Urothelium cell line (cell line): ENCODE data around the gene SKIC8.
"Not testable (repeated sequence)": the region's sequence is repeated elsewhere in the genome, so short reads cannot be mapped to it uniquely, and the experiment has no call there.

Experiments used
- DNase-seq: peaks from one replicate; pipeline ENCODE4 v3.0.0; 2011; ENCODE audit warnings: low spot score, mixed read lengths
- FAIRE-seq: peaks from 2 replicates; lab custom pipeline; 2011; peaks lifted over from hg19 to GRCh38; lab: Jason Lieb, UNC

Gene SKIC8

DNA sequence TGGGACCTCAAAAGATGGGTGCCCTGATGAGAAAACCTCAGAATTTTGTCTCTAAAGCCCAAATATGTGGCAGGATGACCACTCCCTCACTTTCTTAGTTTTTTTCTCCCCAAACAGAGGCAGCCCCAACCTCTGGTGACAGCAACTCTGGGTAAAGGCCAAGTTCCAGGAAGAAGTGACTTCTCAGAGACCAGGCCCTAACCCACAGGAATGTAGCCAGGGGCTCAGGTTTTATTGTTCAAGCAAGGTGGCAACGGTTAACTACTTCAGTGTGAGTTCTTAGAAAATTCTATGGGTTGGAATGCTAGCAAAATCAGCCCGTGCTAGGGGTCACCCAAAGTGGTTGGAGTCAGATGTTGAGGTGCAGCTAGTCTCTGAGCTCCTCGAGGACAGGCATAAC is 40.2 kb downstream of the SKIC8 start:
- DNase-seq = peak; percentile 73
- no peak for FAIRE-seq

GRCh38 chr15:78257681-78258080 is 41.7 kb downstream of the SKIC8 start:
- FAIRE-seq = no peak
- DNase-seq = no peak

DNA sequence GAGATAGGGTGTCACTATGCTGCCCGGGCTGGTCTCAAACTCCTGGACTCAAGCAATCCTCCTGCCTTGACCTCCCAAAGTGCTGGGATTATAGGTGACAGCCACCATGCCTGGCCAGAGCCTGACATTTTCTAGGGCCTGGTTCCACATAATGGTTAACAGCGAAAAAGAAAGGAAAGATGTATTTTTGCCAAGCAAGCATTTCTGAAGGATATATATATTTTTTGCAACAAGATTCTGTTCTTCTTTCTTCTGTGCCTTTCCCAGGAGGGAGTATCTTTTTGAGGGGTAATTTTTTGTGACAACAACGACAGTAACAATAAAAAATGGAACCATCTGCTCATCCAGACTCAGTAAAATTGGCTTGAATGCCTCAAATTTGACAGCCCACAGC is 43.4 kb downstream of the SKIC8 start:
- no peak for DNase-seq
- no peak for FAIRE-seq

DNA sequence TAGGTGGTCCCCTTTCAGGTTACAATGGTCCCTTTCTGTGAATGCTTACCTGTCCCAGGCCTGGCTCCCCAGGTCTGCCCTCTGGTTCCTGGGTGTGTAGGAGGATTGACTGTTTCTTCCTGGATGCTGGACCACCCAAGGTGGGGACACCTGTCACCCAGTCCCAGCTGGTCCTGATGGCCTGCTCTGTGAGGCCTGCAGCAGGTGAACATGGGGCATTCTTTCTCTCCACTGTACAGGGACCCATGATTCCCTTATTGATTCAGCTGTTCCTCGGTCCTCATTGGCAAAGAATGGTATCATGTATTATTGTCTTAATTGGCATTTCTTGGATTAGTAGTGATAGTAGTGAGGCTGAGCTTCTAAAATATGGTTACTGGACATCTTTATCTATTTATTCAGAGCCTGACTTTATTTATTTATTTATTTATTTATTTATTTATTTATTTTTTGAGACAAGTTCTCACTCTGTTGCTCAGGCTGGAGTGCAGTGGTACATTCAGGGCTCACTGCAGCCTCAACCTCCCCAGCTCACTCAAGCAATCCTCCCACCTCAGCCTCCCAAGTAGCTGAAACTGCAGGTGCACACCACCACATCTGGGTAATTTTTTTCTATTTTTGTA is 43.9 kb downstream of the SKIC8 start:
- FAIRE-seq (no peak), DNase-seq (no peak)

DNA sequence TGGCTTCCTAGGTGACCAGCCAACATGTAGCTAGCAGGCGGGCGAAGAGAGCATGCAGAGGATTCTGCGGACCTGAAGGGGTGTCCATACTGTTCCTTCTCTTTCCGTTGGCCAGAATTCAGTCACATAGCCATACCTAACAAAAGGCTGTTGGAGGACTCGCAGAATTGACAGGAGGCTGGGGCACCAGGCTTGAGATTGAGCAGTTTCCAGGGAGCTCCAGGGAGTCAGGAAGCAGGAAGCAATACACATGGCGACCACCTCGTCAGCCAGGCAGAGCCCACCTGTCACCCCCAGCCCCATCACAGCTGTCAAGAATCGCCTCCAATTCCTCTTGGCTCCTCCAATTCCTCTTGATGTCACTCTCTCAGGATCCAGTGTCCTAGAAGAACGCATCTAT is 48.3 kb downstream of the SKIC8 start:
- FAIRE-seq (no peak), DNase-seq (no peak)

DNA sequence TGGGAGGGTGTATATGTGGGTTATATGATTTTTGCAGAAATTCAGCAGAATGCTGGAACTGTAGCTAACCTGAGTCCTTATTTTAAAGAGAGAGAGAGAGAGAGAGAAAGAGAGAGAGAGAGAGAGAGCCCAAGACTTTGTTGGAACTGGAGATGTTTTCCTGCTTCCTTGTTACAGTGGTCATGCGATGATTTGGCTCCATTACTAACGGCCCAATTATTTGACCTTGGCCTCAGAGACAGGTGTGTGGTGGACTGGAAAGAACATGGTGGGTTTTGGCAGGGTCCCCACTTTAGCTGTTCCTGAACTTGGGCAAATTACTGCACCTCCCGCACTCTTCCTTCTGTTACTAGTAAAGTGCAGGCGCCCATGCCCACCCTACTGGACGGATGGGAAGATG is 50.3 kb downstream of the SKIC8 start:
- FAIRE-seq (no peak), DNase-seq (no peak)

DNA sequence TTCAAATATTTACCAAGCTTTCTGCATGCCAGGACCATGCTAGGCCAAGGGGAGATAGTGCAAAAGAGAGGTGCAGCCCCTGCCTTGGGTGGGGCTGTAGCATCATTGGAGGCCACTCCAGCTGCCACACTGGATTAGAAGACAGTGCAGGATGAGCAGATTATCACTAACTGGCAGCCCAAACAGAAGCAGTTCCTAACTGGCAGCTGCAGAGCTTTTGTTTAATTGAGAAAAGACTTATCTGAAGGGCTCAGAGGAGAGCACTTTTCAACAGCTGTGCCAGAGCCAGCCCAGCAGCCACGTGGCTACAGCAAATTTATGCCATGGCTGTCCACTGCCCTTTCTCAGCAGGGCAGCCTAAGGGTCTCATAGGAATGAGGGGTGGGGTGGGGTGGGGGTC is 51.5 kb downstream of the SKIC8 start:
- no peak for DNase-seq
- no peak for FAIRE-seq

DNA sequence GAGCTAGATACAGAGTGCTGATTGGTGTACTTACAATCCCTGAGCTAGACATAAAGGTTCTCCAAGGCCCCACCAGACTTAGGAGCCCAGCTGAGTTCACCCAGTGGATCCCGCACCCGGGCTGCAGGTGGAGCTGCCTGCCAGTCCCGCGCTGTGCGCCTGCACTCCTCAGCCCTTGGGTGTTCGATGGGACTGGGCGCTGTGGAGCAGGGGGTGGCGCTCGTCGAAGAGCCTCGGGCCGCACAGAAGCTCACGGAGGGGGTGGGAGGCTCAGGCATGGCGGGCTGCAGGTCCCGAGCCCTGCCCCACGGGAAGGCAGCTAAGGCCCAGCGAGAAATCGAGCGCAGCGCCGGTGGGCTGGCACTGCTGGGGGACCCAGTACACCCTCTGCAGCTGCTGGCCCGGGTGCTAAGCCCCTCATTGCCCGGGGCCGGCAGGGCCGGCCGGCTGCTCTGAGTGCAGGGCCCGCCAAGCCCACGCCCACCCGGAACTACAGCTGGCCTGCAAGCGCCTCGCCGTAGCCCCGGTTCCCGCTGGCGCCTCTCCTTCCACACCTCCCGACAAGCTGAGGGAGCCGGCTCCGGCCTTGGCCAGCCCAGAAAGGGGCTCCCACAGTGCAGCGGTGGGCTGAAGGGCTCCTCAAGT is 53.3 kb downstream of the SKIC8 start:
- not testable (repeated sequence) for DNase-seq, FAIRE-seq

DNA sequence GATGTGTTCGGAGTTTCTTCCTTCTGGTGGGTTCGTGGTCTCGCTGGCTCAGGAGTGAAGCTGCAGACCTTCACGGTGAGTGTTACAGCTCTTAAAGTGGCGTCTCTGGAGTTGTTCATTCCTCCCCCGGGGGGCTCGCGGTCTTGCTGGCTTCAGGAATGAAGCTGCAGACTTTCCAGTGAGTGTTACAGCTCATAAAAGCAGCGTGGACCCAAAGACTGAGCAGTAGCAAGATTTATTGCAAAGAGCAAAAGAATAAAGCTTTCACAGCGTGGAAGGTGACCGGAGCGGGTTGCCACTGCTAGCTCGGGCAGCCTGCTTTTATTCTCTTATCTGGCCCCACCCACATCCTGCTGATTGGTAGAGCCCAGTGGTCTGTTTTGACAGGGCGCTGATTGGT is 54.0 kb downstream of the SKIC8 start:
- not testable (repeated sequence) for DNase-seq, FAIRE-seq

GRCh38 chr15:78244893-78245292 is 54.5 kb downstream of the SKIC8 start:
- no peak for DNase-seq

DNA sequence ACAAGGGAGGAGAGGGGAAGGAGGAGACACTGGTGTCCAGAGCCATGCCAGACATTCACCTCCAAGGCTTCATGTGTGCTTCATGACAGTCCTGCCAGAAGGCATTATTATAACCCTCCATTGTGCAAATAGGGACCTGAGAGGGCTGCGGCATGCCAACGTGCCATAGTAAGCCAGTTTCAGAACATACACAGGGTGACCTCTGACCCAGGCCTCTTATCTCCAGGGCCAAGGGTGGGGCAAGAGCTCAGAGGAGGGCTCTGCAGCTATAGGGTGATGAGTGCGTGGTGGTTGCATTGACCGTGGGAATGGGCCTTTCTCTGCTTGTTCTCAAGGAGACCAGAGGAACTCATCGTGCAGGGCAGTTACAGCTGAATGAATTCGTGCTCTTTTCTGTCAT is 55.3 kb downstream of the SKIC8 start:
- no peak for FAIRE-seq
- no peak for DNase-seq

More at GRCh38 chr15:78244893-78245292, 54.5 kb downstream of the SKIC8 start:
- no peak for FAIRE-seq

DNA sequence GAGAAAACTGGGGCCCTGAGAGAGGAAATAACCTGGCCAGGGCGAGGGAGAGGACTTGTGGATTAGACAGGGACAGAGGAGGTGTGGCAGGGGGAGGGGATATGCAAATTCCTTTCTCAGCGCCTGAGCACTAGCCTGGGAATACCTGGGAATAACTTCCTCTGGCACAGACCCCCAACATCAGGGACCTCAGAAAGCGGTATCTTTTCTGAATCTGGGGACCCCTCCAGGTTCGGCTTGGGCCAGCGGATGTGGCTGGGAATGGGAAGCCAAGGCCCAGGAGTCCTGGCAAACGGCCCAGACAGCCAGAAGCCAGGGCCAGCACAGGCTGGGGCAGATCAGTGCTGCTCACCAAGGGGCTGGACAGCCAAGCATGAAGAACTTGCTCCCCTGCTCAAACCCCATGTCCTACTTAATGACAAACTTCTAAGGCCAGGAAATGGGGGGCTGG is 55.9 kb downstream of the SKIC8 start:
- no peak for DNase-seq

DNA sequence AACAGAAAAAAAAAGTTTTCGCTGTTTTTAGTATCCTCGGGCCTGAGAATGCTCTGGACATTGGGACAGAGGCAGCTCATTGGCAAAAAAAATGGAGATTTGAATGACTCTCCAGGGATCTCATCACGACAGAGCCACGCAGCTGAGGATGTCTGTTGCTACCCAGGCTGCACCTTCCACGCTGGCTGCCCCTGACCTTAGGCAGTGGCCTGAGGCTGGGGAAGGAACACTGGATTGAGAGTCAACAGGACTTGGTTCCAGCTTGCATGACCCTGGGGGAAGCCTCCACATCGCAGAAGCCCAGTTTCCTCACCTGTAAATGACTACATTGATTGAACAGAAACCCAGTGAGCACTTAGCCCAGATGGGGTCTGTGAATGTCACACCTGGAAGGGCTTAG is 56.4 kb downstream of the SKIC8 start:
- FAIRE-seq = no peak

More for the DNA sequence above, 55.9 kb downstream of the SKIC8 start:
- no peak for FAIRE-seq

DNA sequence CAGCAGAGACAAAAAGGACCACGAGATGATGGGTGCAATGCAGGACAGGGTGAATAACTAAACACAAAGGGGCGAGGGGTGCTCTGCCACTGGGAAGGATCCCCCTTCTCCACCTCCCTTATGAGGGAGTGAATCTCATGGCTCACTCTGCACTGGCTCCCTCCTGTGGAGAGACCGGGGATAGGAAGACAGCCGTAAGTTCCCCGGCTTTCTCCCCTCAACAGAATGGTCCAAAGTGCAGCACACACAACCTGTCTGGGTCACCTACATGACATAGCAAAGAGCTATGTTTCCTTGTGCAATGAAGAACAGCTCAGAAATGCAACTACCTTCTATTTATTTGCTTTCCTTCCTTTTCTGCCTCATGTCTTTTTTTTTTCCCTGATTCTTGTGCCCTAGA is 57.3 kb downstream of the SKIC8 start:
- DNase-seq (no peak), FAIRE-seq (no peak)

More for the DNA sequence above, 56.4 kb downstream of the SKIC8 start:
- no peak for DNase-seq

DNA sequence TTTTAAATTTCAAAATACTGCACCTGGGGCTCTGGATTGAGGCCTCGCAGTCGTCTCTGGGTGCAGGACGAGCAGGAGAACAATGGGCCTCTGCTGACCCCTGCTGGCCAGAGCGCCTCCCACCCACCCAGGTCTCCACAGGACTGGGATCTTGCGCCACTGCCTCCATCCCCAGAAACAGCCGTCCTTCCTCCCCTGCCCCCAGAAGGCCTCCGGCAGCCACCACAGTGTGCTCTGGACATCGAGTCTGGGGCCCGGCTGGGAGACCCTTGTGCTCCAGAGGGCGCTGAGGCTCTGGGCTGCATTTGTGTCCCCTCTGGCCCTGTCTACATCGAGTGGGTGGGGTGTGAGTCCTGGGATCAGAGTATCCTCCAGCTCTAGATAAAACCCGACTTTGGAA is 58.4 kb downstream of the SKIC8 start:
- DNase-seq (peak; percentile 89), FAIRE-seq (no peak)

DNA sequence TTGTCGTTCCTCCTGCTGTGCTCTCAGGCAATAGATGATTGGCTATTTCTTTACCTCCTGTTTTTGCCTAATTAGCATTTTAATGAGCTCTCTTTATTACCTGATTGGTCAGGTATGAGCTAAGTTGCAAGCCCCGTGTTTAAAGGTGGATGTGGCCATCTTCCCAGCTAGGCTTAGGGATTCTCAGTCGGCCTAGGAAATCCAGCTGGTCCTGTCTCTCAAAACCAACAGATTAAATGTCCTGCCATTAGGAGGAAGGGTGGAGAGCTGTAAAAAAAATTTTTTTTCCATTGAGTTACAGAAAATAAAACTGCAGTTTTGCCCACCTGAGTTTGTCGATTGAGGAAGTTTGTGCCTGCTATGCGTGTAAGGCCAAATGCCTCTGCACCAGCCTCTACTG is 59.6 kb downstream of the SKIC8 start:
- DNase-seq (no peak), FAIRE-seq (no peak)

- FAIRE-seq = no peak
- DNase-seq = no peak
Observed at GRCh38 chr15:78237146-78237545, 62.3 kb downstream of the SKIC8 start.

DNA sequence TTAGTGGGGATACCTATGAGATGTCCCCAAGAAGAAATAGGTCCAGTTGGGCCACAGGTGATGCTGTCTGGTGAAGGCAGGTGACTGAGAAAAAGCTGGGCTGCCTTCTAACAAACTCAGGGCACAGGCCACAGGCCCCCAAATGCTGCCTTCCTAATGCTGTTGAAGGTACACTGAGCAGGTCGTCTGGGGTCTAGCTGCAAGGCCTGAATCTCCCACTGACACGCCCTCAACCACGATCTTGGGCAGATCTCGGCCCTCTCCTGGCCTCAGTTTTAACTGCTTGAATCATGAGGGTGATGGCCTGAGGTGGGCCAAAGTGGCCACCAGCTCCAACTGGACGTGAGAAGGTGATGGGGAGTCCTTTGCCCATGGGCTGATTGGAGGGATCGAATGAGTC is 62.9 kb downstream of the SKIC8 start:
- no peak for DNase-seq
- no peak for FAIRE-seq

- FAIRE-seq (no peak), DNase-seq (no peak)
Observed at GRCh38 chr15:78234515-78235040, 64.8 kb downstream of the SKIC8 start, which contains the start of gene ACSBG1. TSS of gene ACSBG1 (minus strand) at chr15:78234565. CDS start at chr15:78234501, 64 bp downstream.

GRCh38 chr15:78233496-78233895 is 65.9 kb downstream of the SKIC8 start:
- no peak for FAIRE-seq
- DNase-seq = no peak
